HCT116 (cell line): ENCODE measurements around the gene NHLRC4. TPM values are rescaled to one million over a fixed set of nuclear protein-coding genes. Genes with fewer than 3 reads are reported as not detected.

ENCODE experiments used
- ATAC-seq: fragments of 200-7000 bp; cut with Tn5 transposase; 2 replicates; pipeline ENCODE4 v1.9.1; 2020; ENCODE audit warnings: mild to moderate bottlenecking, moderate library complexity
- BruUV-seq: library from RNA; stranded (reverse); fragments of 400-500 nt; replicated peaks from 2 replicates; lab custom pipeline; 2021; lab: Mats Ljungman, UMichigan
- CTCF ChIA-PET: fragments of 300-600 bp; sonication (Branson Sonifier 250); formaldehyde crosslinking; loops from one replicate; lab custom pipeline; 2021; ENCODE audit warnings: antibody characterized with exemption; lab: Charles Lee
- POLR2A ChIA-PET: fragments of 300-600, 350-600 bp; sonication (Branson Sonifier 250); formaldehyde crosslinking; loops from one replicate; lab custom pipeline; 2021; ENCODE audit warnings: antibody characterized with exemption; lab: Charles Lee
- RAD21 ChIA-PET, 2 experiments: fragments of 300-600 bp; sonication (Branson Sonifier 250); formaldehyde crosslinking; loops; one replicate each; lab custom pipeline; 2023; ENCODE audit warnings: low total read pairs in 2 of 2; ENCODE audit not compliant: uncharacterized antibody in 2 of 2, unreplicated experiment in 2 of 2, low non-redundant PET in 1 of 2; lab: Charles Lee
- DNase-seq: peaks from one replicate; pipeline ENCODE4 v3.0.0-alpha.2; 2010; ENCODE audit warnings: low read depth, low spot score
- H2AFZ ChIP-seq: fragments of 200-600 bp; shearing (Covaris generic), sonication (generic); 2 replicates; pipeline ENCODE4 v1.6.1; 2017; ENCODE audit warnings: low read depth, mixed run types, mixed read lengths, antibody characterized with exemption, low read length; ENCODE audit not compliant: poor library complexity, severe bottlenecking
- H3K27ac ChIP-seq: 2 replicates; pipeline ENCODE4 v1.5.1; 2012; ENCODE audit warnings: low read depth, low read length
- H3K27me3 ChIP-seq: fragments of 200-600 bp; sonication (generic); 2 replicates; pipeline ENCODE4 v1.6.1; 2016; ENCODE audit warnings: mixed run types, low read length, mixed read lengths; ENCODE audit not compliant: insufficient read depth
- H3K36me3 ChIP-seq, 2 experiments: fragments of 200-500 bp in 1 of 2; fragments of 200-600 bp in 1 of 2; sonication (Bioruptor generic) in 1 of 2; sonication (generic) in 1 of 2; 2 replicates each; pipeline versions ENCODE4 v1.5.1 to v1.6.1; 2014 to 2016; ENCODE audit warnings: low read length in 2 of 2, inconsistent platforms in 1 of 2, mixed read lengths in 1 of 2, mixed run types in 1 of 2; ENCODE audit not compliant: insufficient read depth in 2 of 2, control insufficient read depth in 1 of 2
- H3K4me1 ChIP-seq, 2 experiments: fragments of 200-600 bp in 1 of 2; sonication (generic) in 1 of 2; 2 replicates each; pipeline versions ENCODE4 v1.5.1 to v1.6.1; 2012 to 2017; ENCODE audit warnings: low read length in 2 of 2, inconsistent platforms in 1 of 2, mild to moderate bottlenecking in 1 of 2, mixed read lengths in 1 of 2, mixed run types in 1 of 2, moderate library complexity in 1 of 2; ENCODE audit not compliant: insufficient read depth in 2 of 2, control insufficient read depth in 1 of 2
- H3K4me2 ChIP-seq: fragments of 200-600 bp; sonication (generic); 2 replicates; pipeline ENCODE4 v1.6.1; 2017; ENCODE audit warnings: mixed run types, low read length, mixed read lengths
- H3K4me3 ChIP-seq, 2 experiments: fragments of 200-600 bp in 1 of 2; sonication (generic) in 1 of 2; replicated peaks in 1 of 2; 2 replicates each; pipeline ENCODE4 v1.5.1; 2011 to 2016; ENCODE audit warnings: low read length in 2 of 2, control low read depth in 1 of 2, low read depth in 1 of 2, mild to moderate bottlenecking in 1 of 2, mixed read lengths in 1 of 2, mixed run types in 1 of 2
- H3K79me2 ChIP-seq: fragments of 200-600 bp; sonication (generic); 2 replicates; pipeline ENCODE4 v1.6.1; 2017; ENCODE audit warnings: mild to moderate bottlenecking, mixed run types, low read length, moderate library complexity, mixed read lengths; ENCODE audit not compliant: insufficient read depth
- H3K9ac ChIP-seq: fragments of 200-600 bp; sonication (generic); 2 replicates; pipeline ENCODE4 v1.6.1; 2016; ENCODE audit warnings: low read length, mixed read lengths
- H3K9me2 ChIP-seq: fragments of 200-600 bp; sonication (generic), shearing (Covaris generic); 2 replicates; pipeline ENCODE4 v1.6.1; 2017; ENCODE audit warnings: mixed run types, mild to moderate bottlenecking, moderate library complexity; ENCODE audit not compliant: insufficient read depth
- H3K9me3 ChIP-seq, 2 experiments: fragments of 200-500 bp in 1 of 2; fragments of 200-600 bp in 1 of 2; sonication (Bioruptor generic) in 1 of 2; sonication (generic) in 1 of 2; 2 replicates each; pipeline ENCODE4 v1.6.1; 2014 to 2017; ENCODE audit warnings: low read length in 2 of 2, mixed read lengths in 2 of 2, inconsistent platforms in 1 of 2, low read depth in 1 of 2, mild to moderate bottlenecking in 1 of 2, mixed run types in 1 of 2, moderate library complexity in 1 of 2; ENCODE audit not compliant: control insufficient read depth in 1 of 2, insufficient read depth in 1 of 2
- H4K20me1 ChIP-seq: fragments of 200-600 bp; sonication (generic), shearing (Covaris generic); 2 replicates; pipeline ENCODE4 v1.6.1; 2017; ENCODE audit warnings: mixed run types, mild to moderate bottlenecking, moderate library complexity; ENCODE audit not compliant: insufficient read depth
- ELF1 ChIP-seq: IDR thresholded peaks from 2 replicates; pipeline ENCODE4 v1.6.1; 2012; ENCODE audit warnings: low read depth, borderline replicate concordance
- EZH2 ChIP-seq: fragments of 200-600 bp; sonication (generic); IDR thresholded peaks from 2 replicates; pipeline ENCODE4 v1.6.1; 2017; ENCODE audit warnings: antibody characterized with exemption, mixed run types
- EZH2phosphoT487 ChIP-seq: fragments of 200-600 bp; IDR thresholded peaks from 2 replicates; pipeline ENCODE4 v1.6.1; 2018; ENCODE audit warnings: antibody characterized with exemption, borderline replicate concordance
- FOSL1 ChIP-seq: IDR thresholded peaks from 2 replicates; pipeline ENCODE4 v1.6.1; 2012; ENCODE audit warnings: low read depth
- JUND ChIP-seq: IDR thresholded peaks from 2 replicates; pipeline ENCODE4 v1.6.1; 2012
- POLR2A ChIP-seq: IDR thresholded peaks from 2 replicates; pipeline ENCODE4 v1.7.0; 2011; ENCODE audit warnings: borderline replicate concordance; ENCODE audit not compliant: insufficient read depth, insufficient read length; ENCODE audit errors: extremely low read depth
- POLR2AphosphoS5 ChIP-seq: IDR thresholded peaks from 2 replicates; pipeline ENCODE4 v1.6.1; 2011; ENCODE audit warnings: mild to moderate bottlenecking, low read depth, low read length, moderate library complexity
- RAD21 ChIP-seq: IDR thresholded peaks from 2 replicates; pipeline ENCODE4 v1.6.1; 2012; ENCODE audit warnings: low read depth, mild to moderate bottlenecking
- SIN3A ChIP-seq: IDR thresholded peaks from 2 replicates; pipeline ENCODE4 v1.6.1; 2012; ENCODE audit warnings: low read depth
- SRF ChIP-seq: IDR thresholded peaks from 2 replicates; pipeline ENCODE4 v1.6.1; 2012; ENCODE audit warnings: low read depth
- TCF7L2 ChIP-seq: IDR thresholded peaks from 2 replicates; pipeline ENCODE4 v1.7.0; 2011; ENCODE audit warnings: borderline replicate concordance, inconsistent platforms; ENCODE audit not compliant: insufficient read depth, insufficient read length; ENCODE audit errors: extremely low read depth
- YY1 ChIP-seq: IDR thresholded peaks from 2 replicates; pipeline ENCODE4 v1.6.1; 2011; ENCODE audit warnings: low read length, low read depth, moderate library complexity, mild to moderate bottlenecking; ENCODE audit not compliant: insufficient replicate concordance; ENCODE audit errors: extremely low read depth
- ZNF274 ChIP-seq: fragments of 200-500 bp; sonication (Bioruptor generic); IDR thresholded peaks from 2 replicates; pipeline ENCODE4 v1.6.1; 2014; ENCODE audit warnings: mild to moderate bottlenecking, low read depth, low read length, inconsistent platforms
- intact Hi-C: fragments of 100-400 bp; cut with micrococcal nuclease; formaldehyde crosslinking; loops from 2 replicates; pipeline ENCODE4 v1.10.0; 2022
- total RNA-seq: library from RNA; stranded (reverse); gene quantifications from one replicate; pipeline ENCODE4 v1.2.1, GENCODE V29; 2021; ENCODE audit not compliant: unreplicated experiment
- TF ChIP-seq, protein P1 (sequence below): IDR thresholded peaks from 2 replicates; pipeline ENCODE4 v1.6.1; 2011; ENCODE audit warnings: mild to moderate bottlenecking, low read length, moderate library complexity; ENCODE audit not compliant: insufficient replicate concordance; ENCODE audit errors: extremely low read depth
- TF ChIP-seq, protein P2 (sequence below): IDR thresholded peaks from 2 replicates; pipeline ENCODE4 v1.6.1; 2012; ENCODE audit warnings: low read depth
- TF ChIP-seq, protein P3 (sequence below): IDR thresholded peaks from 2 replicates; pipeline ENCODE4 v1.6.1; 2012
- TF ChIP-seq, protein P4 (sequence below): IDR thresholded peaks from 2 replicates; pipeline ENCODE4 v1.6.1; 2012

The NHLRC4 gene
- total RNA-seq, 1 experiment from 2014 or later = 0.22 TPM

DNA sequence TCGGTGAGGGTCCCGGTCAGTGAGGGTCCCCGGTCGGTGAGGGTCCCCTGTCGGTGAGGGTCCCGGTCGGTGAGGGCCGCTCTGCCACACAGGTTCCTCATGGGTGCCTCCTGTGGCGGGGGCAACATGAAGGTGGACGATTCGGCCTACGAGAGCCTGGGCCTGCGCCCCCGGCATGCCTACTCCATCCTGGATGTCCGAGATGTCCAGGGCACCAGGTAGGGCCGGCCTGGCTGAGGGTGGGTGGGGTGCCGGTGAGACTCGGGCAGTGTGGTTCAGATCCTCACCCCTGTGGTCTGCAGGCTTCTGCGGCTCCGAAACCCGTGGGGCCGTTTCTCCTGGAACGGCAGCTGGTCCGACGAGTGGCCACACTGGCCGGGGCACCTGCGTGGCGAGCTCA is 15.6 kb upstream of the NHLRC4 start:
- Histone ChIP-seq H4K20me1 (no peaks in the 10 kb centered on the region), H3K4me1 (no peaks in the 10 kb centered on the region), H3K9me3 (no peaks in the 10 kb centered on the region), H3K27me3 (no peaks in the 10 kb centered on the region), H3K27ac (no peak overlapping the region), H3K36me3 (no peaks in the 10 kb centered on the region), H3K79me2 (no peaks in the 10 kb centered on the region), H3K4me3 (no peak overlapping the region), H3K4me2 (no peak overlapping the region), H3K9ac (no peak overlapping the region), H3K9me2 (no peaks in the 10 kb centered on the region), H2AFZ (no peak overlapping the region)
- TF ChIP-seq, protein P1, sequence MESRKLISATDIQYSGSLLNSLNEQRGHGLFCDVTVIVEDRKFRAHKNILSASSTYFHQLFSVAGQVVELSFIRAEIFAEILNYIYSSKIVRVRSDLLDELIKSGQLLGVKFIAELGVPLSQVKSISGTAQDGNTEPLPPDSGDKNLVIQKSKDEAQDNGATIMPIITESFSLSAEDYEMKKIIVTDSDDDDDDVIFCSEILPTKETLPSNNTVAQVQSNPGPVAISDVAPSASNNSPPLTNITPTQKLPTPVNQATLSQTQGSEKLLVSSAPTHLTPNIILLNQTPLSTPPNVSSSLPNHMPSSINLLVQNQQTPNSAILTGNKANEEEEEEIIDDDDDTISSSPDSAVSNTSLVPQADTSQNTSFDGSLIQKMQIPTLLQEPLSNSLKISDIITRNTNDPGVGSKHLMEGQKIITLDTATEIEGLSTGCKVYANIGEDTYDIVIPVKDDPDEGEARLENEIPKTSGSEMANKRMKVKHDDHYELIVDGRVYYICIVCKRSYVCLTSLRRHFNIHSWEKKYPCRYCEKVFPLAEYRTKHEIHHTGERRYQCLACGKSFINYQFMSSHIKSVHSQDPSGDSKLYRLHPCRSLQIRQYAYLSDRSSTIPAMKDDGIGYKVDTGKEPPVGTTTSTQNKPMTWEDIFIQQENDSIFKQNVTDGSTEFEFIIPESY = no peak
- TF ChIP-seq, protein P2, sequence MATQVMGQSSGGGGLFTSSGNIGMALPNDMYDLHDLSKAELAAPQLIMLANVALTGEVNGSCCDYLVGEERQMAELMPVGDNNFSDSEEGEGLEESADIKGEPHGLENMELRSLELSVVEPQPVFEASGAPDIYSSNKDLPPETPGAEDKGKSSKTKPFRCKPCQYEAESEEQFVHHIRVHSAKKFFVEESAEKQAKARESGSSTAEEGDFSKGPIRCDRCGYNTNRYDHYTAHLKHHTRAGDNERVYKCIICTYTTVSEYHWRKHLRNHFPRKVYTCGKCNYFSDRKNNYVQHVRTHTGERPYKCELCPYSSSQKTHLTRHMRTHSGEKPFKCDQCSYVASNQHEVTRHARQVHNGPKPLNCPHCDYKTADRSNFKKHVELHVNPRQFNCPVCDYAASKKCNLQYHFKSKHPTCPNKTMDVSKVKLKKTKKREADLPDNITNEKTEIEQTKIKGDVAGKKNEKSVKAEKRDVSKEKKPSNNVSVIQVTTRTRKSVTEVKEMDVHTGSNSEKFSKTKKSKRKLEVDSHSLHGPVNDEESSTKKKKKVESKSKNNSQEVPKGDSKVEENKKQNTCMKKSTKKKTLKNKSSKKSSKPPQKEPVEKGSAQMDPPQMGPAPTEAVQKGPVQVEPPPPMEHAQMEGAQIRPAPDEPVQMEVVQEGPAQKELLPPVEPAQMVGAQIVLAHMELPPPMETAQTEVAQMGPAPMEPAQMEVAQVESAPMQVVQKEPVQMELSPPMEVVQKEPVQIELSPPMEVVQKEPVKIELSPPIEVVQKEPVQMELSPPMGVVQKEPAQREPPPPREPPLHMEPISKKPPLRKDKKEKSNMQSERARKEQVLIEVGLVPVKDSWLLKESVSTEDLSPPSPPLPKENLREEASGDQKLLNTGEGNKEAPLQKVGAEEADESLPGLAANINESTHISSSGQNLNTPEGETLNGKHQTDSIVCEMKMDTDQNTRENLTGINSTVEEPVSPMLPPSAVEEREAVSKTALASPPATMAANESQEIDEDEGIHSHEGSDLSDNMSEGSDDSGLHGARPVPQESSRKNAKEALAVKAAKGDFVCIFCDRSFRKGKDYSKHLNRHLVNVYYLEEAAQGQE = no peak
- TF ChIP-seq ELF1 (no peak), POLR2AphosphoS5 (no peak), RAD21 (no peak), SRF (no peak), TCF7L2 (no peak), ZNF274 (no peak), EZH2phosphoT487 (no peak), SIN3A (no peak), EZH2 (no peak), POLR2A (no peak), FOSL1 (no peak), YY1 (no peak), JUND (no peak)
- TF ChIP-seq, protein P3, sequence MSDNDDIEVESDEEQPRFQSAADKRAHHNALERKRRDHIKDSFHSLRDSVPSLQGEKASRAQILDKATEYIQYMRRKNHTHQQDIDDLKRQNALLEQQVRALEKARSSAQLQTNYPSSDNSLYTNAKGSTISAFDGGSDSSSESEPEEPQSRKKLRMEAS = no peak
- TF ChIP-seq, protein P4, sequence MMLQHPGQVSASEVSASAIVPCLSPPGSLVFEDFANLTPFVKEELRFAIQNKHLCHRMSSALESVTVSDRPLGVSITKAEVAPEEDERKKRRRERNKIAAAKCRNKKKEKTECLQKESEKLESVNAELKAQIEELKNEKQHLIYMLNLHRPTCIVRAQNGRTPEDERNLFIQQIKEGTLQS = no peak
- intact Hi-C loops = no loop called here
- POLR2A ChIA-PET = no interaction called here
- DNase-seq (no peak), ATAC-seq (no peak)
- CTCF ChIA-PET = no interaction called here
- RAD21 ChIA-PET = no interaction called here
- BruUV-seq = no TSS peak
